H1 (cell line): ENCODE results near the gene ALDH3B1. TPM values are rescaled to one million over a fixed set of nuclear protein-coding genes. Genes with fewer than 3 reads are reported as not detected.

Experiments used
- CTCF ChIA-PET: fragments of 300-600 bp; sonication (Branson Sonifier 250); formaldehyde crosslinking; loops from one replicate; lab custom pipeline; 2021; ENCODE audit not compliant: partially characterized antibody; lab: Charles Lee
- POLR2A ChIA-PET: fragments of 300-600 bp; sonication (Branson Sonifier 250); formaldehyde crosslinking; loops from one replicate; lab custom pipeline; 2021; ENCODE audit warnings: inconsistent platforms; ENCODE audit not compliant: partially characterized antibody; lab: Charles Lee
- DNase-seq, 2 experiments: peaks; one replicate each; pipeline versions ENCODE4 v3.0.0 to v3.0.0-alpha.2; 2010 to 2022; ENCODE audit warnings: low spot score in 2 of 2, low read depth in 1 of 2, mixed read lengths in 1 of 2
- FAIRE-seq: peaks from 2 replicates; lab custom pipeline; 2011; peaks lifted over from hg19 to GRCh38; lab: Jason Lieb, UNC
- H2AFZ ChIP-seq: 2 replicates; pipeline ENCODE4 v1.8.1; 2012; ENCODE audit warnings: low read length, inconsistent platforms
- H2AK5ac ChIP-seq: 2 replicates; pipeline ENCODE4 v1.6.1; 2013; ENCODE audit warnings: low read depth, low read length
- H2BK120ac ChIP-seq: replicated peaks from 2 replicates; pipeline ENCODE3; 2013; ENCODE audit warnings: low read depth, low read length, inconsistent platforms
- H2BK12ac ChIP-seq: 2 replicates; pipeline ENCODE4 v1.6.1; 2013; ENCODE audit warnings: low read depth, low read length
- H2BK15ac ChIP-seq: 2 replicates; pipeline ENCODE4 v1.6.1; 2013; ENCODE audit warnings: low read length
- H2BK20ac ChIP-seq: 2 replicates; pipeline ENCODE4 v1.6.1; 2013; ENCODE audit warnings: low read length
- H2BK5ac ChIP-seq: 2 replicates; pipeline ENCODE4 v1.6.1; 2013; ENCODE audit warnings: low read depth, low read length
- H3K14ac ChIP-seq: 2 replicates; pipeline ENCODE4 v1.6.1; 2013; ENCODE audit warnings: inconsistent platforms; ENCODE audit not compliant: insufficient read length
- H3K18ac ChIP-seq: 2 replicates; pipeline ENCODE4 v1.6.1; 2013; ENCODE audit warnings: low read length; ENCODE audit errors: extremely low read depth
- H3K23ac ChIP-seq: 2 replicates; pipeline ENCODE4 v1.6.1; 2013; ENCODE audit warnings: inconsistent platforms; ENCODE audit not compliant: insufficient read length
- H3K23me2 ChIP-seq: 2 replicates; pipeline ENCODE4 v1.6.1; 2013; ENCODE audit warnings: low read depth, low read length
- H3K27ac ChIP-seq: 2 replicates; pipeline ENCODE4 v1.6.1; 2011; ENCODE audit warnings: low read depth, low read length, inconsistent platforms
- H3K27me3 ChIP-seq, 4 experiments: replicated peaks in 1 of 4; 1 replicate in 1 of 4; 2 replicates in 3 of 4; pipeline versions ENCODE4 v1.6.1 to v1.8.1; 2011 to 2013; ENCODE audit warnings: low read length in 3 of 4, mild to moderate bottlenecking in 3 of 4, inconsistent platforms in 2 of 4, mixed read lengths in 2 of 4, moderate library complexity in 1 of 4; ENCODE audit not compliant: control insufficient read depth in 3 of 4, insufficient read depth in 3 of 4; ENCODE audit errors: extremely low read depth in 1 of 4
- H3K36me3 ChIP-seq, 4 experiments: 2 replicates each; pipeline versions ENCODE4 v1.6.1 to v1.8.1; 2011 to 2013; ENCODE audit warnings: mild to moderate bottlenecking in 4 of 4, low read length in 3 of 4, moderate library complexity in 2 of 4, control low read depth in 1 of 4, inconsistent platforms in 1 of 4; ENCODE audit not compliant: insufficient read depth in 4 of 4, control insufficient read depth in 2 of 4
- H3K4ac ChIP-seq: replicated peaks from 2 replicates; pipeline ENCODE3; 2013; ENCODE audit warnings: low read length, low read depth, mixed read lengths, inconsistent platforms; ENCODE audit not compliant: insufficient read length
- H3K4me1 ChIP-seq, 4 experiments: replicated peaks in 1 of 4; 1 replicate in 1 of 4; 2 replicates in 3 of 4; pipeline versions ENCODE4 v1.6.1 to v1.8.1; 2011 to 2013; ENCODE audit warnings: low read length in 3 of 4, inconsistent platforms in 2 of 4, mixed read lengths in 1 of 4; ENCODE audit not compliant: insufficient read depth in 4 of 4, control insufficient read depth in 3 of 4
- H3K4me2 ChIP-seq, 2 experiments: 2 replicates each; pipeline versions ENCODE4 v1.6.1 to v1.8.1; 2011 to 2013; ENCODE audit warnings: low read depth in 2 of 2, low read length in 2 of 2, control low read depth in 1 of 2, inconsistent platforms in 1 of 2, mild to moderate bottlenecking in 1 of 2; ENCODE audit not compliant: insufficient read depth in 1 of 2
- H3K4me3 ChIP-seq, 4 experiments: fragments of 200-600, 300-600 bp in 1 of 4; sonication (generic), shearing (Covaris generic), sonication (Bioruptor Twin) in 1 of 4; 2 replicates each; pipeline versions ENCODE4 v1.5.1 to v1.8.1; 2011 to 2016; ENCODE audit warnings: low read length in 4 of 4, low read depth in 3 of 4, control low read depth in 2 of 4, inconsistent platforms in 2 of 4, mild to moderate bottlenecking in 2 of 4, mixed read lengths in 1 of 4, moderate library complexity in 1 of 4; ENCODE audit not compliant: insufficient read depth in 2 of 4; ENCODE audit errors: extremely low read depth in 1 of 4
- H3K56ac ChIP-seq: replicated peaks from 2 replicates; pipeline ENCODE3; 2013; ENCODE audit warnings: low read depth, mild to moderate bottlenecking, mixed read lengths, low read length, inconsistent platforms; ENCODE audit not compliant: insufficient read length
- H3K79me1 ChIP-seq: 2 replicates; pipeline ENCODE4 v1.6.1; 2013; ENCODE audit warnings: low read depth, low read length, control low read depth
- H3K79me2 ChIP-seq, 2 experiments: 2 replicates each; pipeline versions ENCODE4 v1.6.1 to v1.8.1; 2012 to 2013; ENCODE audit warnings: low read length in 2 of 2, mild to moderate bottlenecking in 2 of 2, inconsistent platforms in 1 of 2; ENCODE audit not compliant: insufficient read depth in 2 of 2, control insufficient read depth in 1 of 2
- H3K9ac ChIP-seq, 4 experiments: replicated peaks in 1 of 4; 1 replicate in 1 of 4; 2 replicates in 3 of 4; pipeline versions ENCODE4 v1.6.1 to v1.8.1; 2011 to 2013; ENCODE audit warnings: low read depth in 3 of 4, low read length in 3 of 4, control low read depth in 2 of 4, mild to moderate bottlenecking in 2 of 4, moderate library complexity in 2 of 4, inconsistent platforms in 1 of 4; ENCODE audit errors: extremely low read depth in 1 of 4
- H3K9me3 ChIP-seq, 2 experiments: 2 replicates each; pipeline versions ENCODE4 v1.6.1 to v1.8.1; 2012 to 2013; ENCODE audit warnings: mild to moderate bottlenecking in 2 of 2, moderate library complexity in 2 of 2, control low read depth in 1 of 2, inconsistent platforms in 1 of 2, low read depth in 1 of 2, low read length in 1 of 2, mixed read lengths in 1 of 2; ENCODE audit not compliant: insufficient read depth in 2 of 2
- H4K20me1 ChIP-seq, 2 experiments: replicated peaks in 1 of 2; 2 replicates each; pipeline versions ENCODE3 to v1.8.1; 2011 to 2013; ENCODE audit warnings: inconsistent platforms in 2 of 2, low read length in 2 of 2, mild to moderate bottlenecking in 1 of 2; ENCODE audit not compliant: insufficient read depth in 2 of 2, control insufficient read depth in 1 of 2
- H4K5ac ChIP-seq: 2 replicates; pipeline ENCODE4 v1.6.1; 2013; ENCODE audit warnings: low read length, low read depth, mixed read lengths, inconsistent platforms; ENCODE audit not compliant: insufficient read length
- H4K8ac ChIP-seq: 2 replicates; pipeline ENCODE4 v1.8.0; 2013; ENCODE audit warnings: mild to moderate bottlenecking, moderate library complexity, low read length, inconsistent platforms; ENCODE audit not compliant: insufficient read depth; ENCODE audit errors: extremely low read depth
- H4K91ac ChIP-seq: replicated peaks from 2 replicates; pipeline ENCODE3; 2013; ENCODE audit warnings: low read length, mixed read lengths, inconsistent platforms; ENCODE audit not compliant: insufficient read length
- EGR1 ChIP-seq: IDR thresholded peaks from 2 replicates; pipeline ENCODE4 v1.6.1; 2011; ENCODE audit warnings: low read depth, low read length, borderline replicate concordance
- EP300 ChIP-seq, 2 experiments: IDR thresholded peaks; 1 replicate in 1 of 2; 2 replicates in 1 of 2; pipeline ENCODE4 v1.6.1; 2011 to 2012; ENCODE audit warnings: low read depth in 2 of 2, low read length in 2 of 2, mild to moderate bottlenecking in 2 of 2, borderline replicate concordance in 1 of 2, inconsistent platforms in 1 of 2, moderate library complexity in 1 of 2
- KDM5A ChIP-seq: fragments of 200-600 bp; IDR thresholded peaks from 2 replicates; pipeline ENCODE4 v1.7.1; 2012; ENCODE audit warnings: mild to moderate bottlenecking, low read length, inconsistent platforms, mixed read lengths
- PHF8 ChIP-seq: fragments of 200-600 bp; sonication (generic); conservative IDR thresholded peaks from 2 replicates; pipeline ENCODE4 v1.7.1; 2012; ENCODE audit warnings: low read depth, mild to moderate bottlenecking, inconsistent platforms, low read length, moderate library complexity
- RAD21 ChIP-seq, 2 experiments: IDR thresholded peaks in 1 of 2; conservative IDR thresholded peaks in 1 of 2; 2 replicates each; pipeline ENCODE4 v1.6.1; 2011; ENCODE audit warnings: low read depth in 2 of 2, low read length in 2 of 2, improper control_type of control experiment in 1 of 2, inconsistent platforms in 1 of 2, mild to moderate bottlenecking in 1 of 2, moderate library complexity in 1 of 2
- RNF2 ChIP-seq: fragments of 200-900, 300-1000 bp; sonication (generic); IDR thresholded peaks from 2 replicates; pipeline ENCODE4 v1.7.1; 2016; ENCODE audit warnings: borderline replicate concordance, low read depth, mild to moderate bottlenecking, antibody characterized with exemption, low read length; ENCODE audit not compliant: poor library complexity, severe bottlenecking; ENCODE audit errors: missing control alignments
- SIX5 ChIP-seq: IDR thresholded peaks from 2 replicates; pipeline ENCODE4 v1.6.1; 2011; ENCODE audit warnings: mild to moderate bottlenecking, low read depth, low read length
- TAF7 ChIP-seq: optimal IDR thresholded peaks from 2 replicates; pipeline ENCODE3; 2011; ENCODE audit warnings: low read depth, mild to moderate bottlenecking, inconsistent platforms, low read length, moderate library complexity, borderline replicate concordance
- WGBS, 2 experiments: shearing (Covaris generic) in 1 of 2; methylation state at CpG; one replicate each; pipeline versions ENCODE4 v1.1.6 to v1.1.7; 2013 to 2015; ENCODE audit warnings: low lambda C conversion rate in 2 of 2, mixed read lengths in 2 of 2, inconsistent platforms in 1 of 2, low coverage in 1 of 2, missing lambda C conversion rate in 1 of 2; ENCODE audit not compliant: insufficient replicate concordance in 2 of 2, insufficient coverage in 1 of 2, insufficient read length in 1 of 2; ENCODE audit errors: extremely low coverage in 1 of 2, missing lambda C conversion rate in 1 of 2; 5-methylcytosine and 5-hydroxymethylcytosine counted together
- polyA plus RNA-seq, 7 experiments: library from polyadenylated mRNA; depleted of rRNA in 3 of 7; stranded (reverse) in 5 of 7; unstranded in 2 of 7; fragments of >200 nt in 5 of 7; fragments of 200-250 nt in 2 of 7; gene quantifications; 1 replicate in 5 of 7; 2 replicates in 1 of 7; 4 replicates in 1 of 7; pipeline versions ENCODE4 v1.2.1 to v1.2.3, GENCODE V29; 2011 to 2013; ENCODE audit warnings: missing spikeins in 2 of 7, mixed read lengths in 2 of 7
- total RNA-seq: library from RNA; stranded (reverse); fragmentation: NEBNext Ultra II Directional; extraction: Animal tissue kit (Norgen Biotek cat#: 25700); gene quantifications from 2 replicates; pipeline ENCODE4 v1.2.1, GENCODE V29; 2021
- TF ChIP-seq, protein P1 (sequence below): IDR thresholded peaks from 2 replicates; pipeline ENCODE4 v1.6.1; 2012; ENCODE audit warnings: inconsistent platforms

The ALDH3B1 gene
- total and polyA plus RNA-seq, 2 of the 8 experiments (the other 6 are each of a cell fraction or from before 2014, with no cell fraction given), result 0.32 to 0.47 TPM

- Histone ChIP-seq H2BK120ac (no peak overlapping the region), H3K27ac (no peak overlapping the region), H4K5ac (no peak overlapping the region), H3K9ac (no peak overlapping the region), H3K4me2 (no peak overlapping the region), H3K4ac (no peak overlapping the region), H3K14ac (no peak overlapping the region), H2AFZ (no peak overlapping the region), H3K79me1 (peaks cover 23% of the 10 kb centered on the region), H3K56ac (no peak overlapping the region), H4K8ac (peak overlapping the region; percentile 53; the same call in 1 of the 2 replicates), H3K79me2 (peaks cover 3 to 55% of the 10 kb centered on the region in 2 experiments), H2BK12ac (no peak overlapping the region), H3K9me3 (no peaks in the 10 kb centered on the region), H3K4me1 (no peaks in the 10 kb centered on the region), H3K23me2 (no peaks in the 10 kb centered on the region), H2AK5ac (no peak overlapping the region), H2BK15ac (no peak overlapping the region), H3K18ac (no peak overlapping the region), H4K20me1 (peaks cover 5 to 19% of the 10 kb centered on the region in 2 experiments), H3K23ac (no peak overlapping the region), H2BK20ac (no peak overlapping the region), H3K27me3 (no peaks in the 10 kb centered on the region), H3K4me3 (no peak overlapping the region), H2BK5ac (no peak overlapping the region; the same call in 1 of the 2 replicates), H3K36me3 (peaks cover 14 to 57% (median 30%) of the 10 kb centered on the region in 4 experiments), H4K91ac (no peak overlapping the region)
- FAIRE-seq (no peak), DNase-seq (no peak)
- TF ChIP-seq RAD21 (IDR thresholded peaks at IDR 0.05 in 1 of 2, conservative IDR thresholded peaks at IDR 0.05 in 1 of 2; ENCODE audit: low read depth in 2 of 2, low read length in 2 of 2) (0 out of 4 replicates have a peak, but pooled peaks of 1 of the 2 experiments have one; percentile 1), SIX5 (no peak), EGR1 (no peak), TAF7 (no peak), PHF8 (no peak), EP300 (IDR thresholded peaks at IDR 0.05; ENCODE audit: borderline replicate concordance in 1 of 2, low read depth in 2 of 2, low read length in 2 of 2) (no peak), KDM5A (no peak), RNF2 (no peak)
- TF ChIP-seq, protein P1, sequence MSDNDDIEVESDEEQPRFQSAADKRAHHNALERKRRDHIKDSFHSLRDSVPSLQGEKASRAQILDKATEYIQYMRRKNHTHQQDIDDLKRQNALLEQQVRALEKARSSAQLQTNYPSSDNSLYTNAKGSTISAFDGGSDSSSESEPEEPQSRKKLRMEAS, result no peak
- ChIA-PET CTCF (interaction anchor here (0.6 to 1.3 kb wide), 4 partner anchors 128 to 335 kb away, joined by 3 read pairs; no protein-coding TSS in a partner anchor), POLR2A (interaction anchor here (0.7 to 2.4 kb wide), 4 partner anchors 9 to 41 kb away, joined by 3 to 9 read pairs (median 5); no protein-coding TSS in a partner anchor)
- 92% methylated on average over 8 of the region's 8 CpGs; no CpG with 5 or more reads in 1 of the 2 experiments for WGBS, 2 experiments
These were observed 67.8 kb downstream of the ALDH3B1 start for GRCh38 chr11:68077617-68078582.
